RWPE1 (cell line): ENCODE measurements around the gene INKA1.
"Not testable (repeated sequence)": the region's sequence is repeated elsewhere in the genome, so short reads cannot be mapped to it uniquely, and the experiment has no call there.

ENCODE experiments used
- CTCF ChIA-PET: fragments of 350-600 bp; sonication (Branson Sonifier 250); formaldehyde crosslinking; extraction: SDS; loops from one replicate; lab custom pipeline; 2021; lab: Yijun Ruan, JAX
- POLR2A ChIA-PET: fragments of 400-600 bp; formaldehyde crosslinking; extraction: SDS; loops from one replicate; lab custom pipeline; 2020; ENCODE audit warnings: antibody characterized with exemption; ENCODE audit not compliant: low non-redundant PET; lab: Yijun Ruan, JAX
- DNase-seq: peaks from one replicate; pipeline ENCODE4 v3.0.0; 2012; ENCODE audit warnings: low spot score
- H3K27ac ChIP-seq: fragments of 450-650 bp; 2 replicates; pipeline ENCODE4 v1.5.1; 2017
- CTCF ChIP-seq: fragments of 450-650 bp; conservative IDR thresholded peaks from 2 replicates; pipeline ENCODE4 v1.5.1; 2017; ENCODE audit warnings: low read depth, mild to moderate bottlenecking

The INKA1 gene

GRCh38 chr3:49805897-49806701 lies 3.0 kb downstream of the INKA1 start:
- no peak for DNase-seq
- no peak for TF ChIP-seq CTCF
- ChIA-PET CTCF (interaction anchor here (0.6 to 0.9 kb wide), 2 partner anchors 33 to 130 kb away, joined by 3 to 9 read pairs; no protein-coding TSS in a partner anchor), POLR2A (no interaction called here)
- peak overlapping the region; percentile 98 for H3K27ac ChIP-seq

DNA sequence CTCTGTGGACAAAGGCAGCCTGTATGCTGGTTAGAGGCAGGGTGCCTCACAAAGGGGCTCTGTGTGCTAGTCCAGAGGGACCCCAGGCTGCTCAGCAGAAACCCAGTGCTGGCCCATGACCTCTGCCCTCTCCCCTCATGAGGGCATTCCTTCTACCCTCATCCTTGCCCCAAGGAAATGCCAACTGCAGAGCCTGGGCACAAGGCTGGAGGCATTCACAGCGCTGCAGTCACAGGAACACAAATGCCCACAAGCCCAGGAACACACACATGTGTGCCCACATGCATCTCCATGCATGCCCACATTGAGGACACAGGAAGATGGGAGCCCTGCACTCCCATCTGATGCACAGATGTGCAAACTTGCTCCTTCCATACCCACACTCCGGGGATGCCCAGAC lies 3.8 kb downstream of the INKA1 start:
- no peak for TF ChIP-seq CTCF
- peak overlapping the region; percentile 98 for H3K27ac ChIP-seq
- DNase-seq, result no peak
- POLR2A ChIA-PET, result no interaction called here
- CTCF ChIA-PET, result no interaction called here

- DNase-seq, result no peak
- no peak for TF ChIP-seq CTCF
- CTCF ChIA-PET, result no interaction called here
- POLR2A ChIA-PET, result no interaction called here
- peak overlapping the region; percentile 98 for H3K27ac ChIP-seq
Measured at GRCh38 chr3:49807431-49808114, 4.5 kb downstream of the INKA1 start.

- POLR2A ChIA-PET, result no interaction called here
- no peak for TF ChIP-seq CTCF
- no peak for DNase-seq
- CTCF ChIA-PET, result interaction anchor here (0.5 kb wide), 1 partner anchor 519 kb away, joined by 4 read pairs; no protein-coding TSS in a partner anchor
- peak overlapping the region; percentile 72 for H3K27ac ChIP-seq
Measured at GRCh38 chr3:49812916-49813496, 9.9 kb downstream of the INKA1 start.

GRCh38 chr3:49813497-49814174 lies 10.6 kb downstream of the INKA1 start, which contains the start of gene UBA7:
Gene UBA7 (minus strand): TSS chr3:49813953. CDS start chr3:49813787, 166 bp downstream.
- ChIA-PET CTCF (interaction anchor here (0.5 to 0.6 kb wide), 2 partner anchors 11 to 520 kb away, joined by 3 to 4 read pairs; no protein-coding TSS in a partner anchor), POLR2A (no interaction called here)
- DNase-seq, result peak; percentile 34
- TF ChIP-seq CTCF, result no peak
- H3K27ac ChIP-seq, result peak within 1 kb of the TSS; percentile 72

DNA sequence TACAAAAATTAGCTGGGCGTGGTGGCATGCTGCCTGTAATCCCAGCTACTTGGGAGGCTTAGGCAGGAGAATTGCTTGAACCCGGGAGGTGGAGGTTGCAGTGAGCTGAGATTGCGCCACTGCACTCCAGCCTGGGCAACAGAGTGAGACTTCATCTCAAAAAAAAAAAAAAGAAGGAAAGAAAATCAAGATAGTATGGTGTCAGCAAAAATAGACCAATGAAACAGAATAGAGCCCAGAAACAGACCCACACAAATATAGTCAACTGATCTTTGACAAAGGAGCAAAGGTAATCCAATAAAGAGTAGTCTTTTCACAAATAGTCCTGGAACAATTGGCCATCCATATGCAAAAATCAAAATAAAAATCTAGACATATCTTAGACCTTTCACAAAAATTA lies 20.1 kb downstream of the INKA1 start:
- DNase-seq, POLR2A ChIA-PET, H3K27ac ChIP-seq, CTCF ChIA-PET: not testable (repeated sequence)
